Activated naive CD4-positive, alpha-beta T cell treated with anti-CD3 and anti-CD28 coated beads, Interleukin-2, amount 50 U/mL, for 24 hours (primary cell): ENCODE results near the gene AK2.
"Not testable (repeated sequence)": the region's sequence is repeated elsewhere in the genome, so short reads cannot be mapped to it uniquely, and the experiment has no call there.

Experiments
- H3K27ac Mint-ChIP-seq: one replicate; pipeline ENCODE4 v1.8.0; 2021; ENCODE audit warnings: mild to moderate bottlenecking, mixed read lengths
- H3K27me3 Mint-ChIP-seq: one replicate; pipeline ENCODE4 v1.8.0; 2021; ENCODE audit warnings: mixed read lengths
- H3K36me3 Mint-ChIP-seq: one replicate; pipeline ENCODE4 v1.8.0; 2021; ENCODE audit warnings: mixed read lengths
- H3K4me1 Mint-ChIP-seq: one replicate; pipeline ENCODE4 v1.8.0; 2021; ENCODE audit warnings: mixed read lengths
- H3K4me3 Mint-ChIP-seq: one replicate; pipeline ENCODE4 v1.8.0; 2021; ENCODE audit warnings: mild to moderate bottlenecking, mixed read lengths
- H3K9me3 Mint-ChIP-seq: one replicate; pipeline ENCODE4 v1.8.0; 2021; ENCODE audit warnings: mixed read lengths

The AK2 gene

GRCh38 chr1:33064284-33064683, 27.6 kb upstream of the AK2 start:
- H3K9me3 Mint-ChIP-seq, result peaks cover 33% of the 10 kb centered on the region
- peaks cover 26% of the 10 kb centered on the region for H3K36me3 Mint-ChIP-seq
- H3K4me3 Mint-ChIP-seq, H3K4me1 Mint-ChIP-seq, H3K27ac Mint-ChIP-seq, H3K27me3 Mint-ChIP-seq: not testable (repeated sequence)

GRCh38 chr1:33061834-33062233, 25.2 kb upstream of the AK2 start:
- no peak overlapping the region for H3K27ac Mint-ChIP-seq
- peaks cover 23% of the 10 kb centered on the region for H3K9me3 Mint-ChIP-seq
- peaks cover 20% of the 10 kb centered on the region for H3K36me3 Mint-ChIP-seq
- H3K4me1 Mint-ChIP-seq, result no peaks in the 10 kb centered on the region
- no peaks in the 10 kb centered on the region for H3K27me3 Mint-ChIP-seq
- no peak overlapping the region for H3K4me3 Mint-ChIP-seq

GRCh38 chr1:33060579-33061083, 23.9 kb upstream of the AK2 start:
- Mint-ChIP-seq H3K27ac (no peak overlapping the region), H3K4me1 (peaks cover under 1% of the 10 kb centered on the region), H3K4me3 (no peak overlapping the region), H3K27me3 (no peaks in the 10 kb centered on the region), H3K36me3 (peaks cover 19% of the 10 kb centered on the region), H3K9me3 (peaks cover 11% of the 10 kb centered on the region)

- H3K36me3 Mint-ChIP-seq, result no peaks in the 10 kb centered on the region
- H3K27me3 Mint-ChIP-seq, result no peaks in the 10 kb centered on the region
- no peak overlapping the region for H3K27ac Mint-ChIP-seq
- no peaks in the 10 kb centered on the region for H3K9me3 Mint-ChIP-seq
- no peak overlapping the region for H3K4me3 Mint-ChIP-seq
- peaks cover 4% of the 10 kb centered on the region for H3K4me1 Mint-ChIP-seq
These were observed 20.4 kb upstream of the AK2 start for GRCh38 chr1:33057095-33057494.

- H3K27ac Mint-ChIP-seq, result no peak overlapping the region
- H3K4me1 Mint-ChIP-seq, result peaks cover 4% of the 10 kb centered on the region
- H3K9me3 Mint-ChIP-seq, result no peaks in the 10 kb centered on the region
- no peak overlapping the region for H3K4me3 Mint-ChIP-seq
- no peaks in the 10 kb centered on the region for H3K36me3 Mint-ChIP-seq
- H3K27me3 Mint-ChIP-seq, result no peaks in the 10 kb centered on the region
These were observed 19.7 kb upstream of the AK2 start for GRCh38 chr1:33056426-33056825.

GRCh38 chr1:33055210-33056008, 18.7 kb upstream of the AK2 start:
- Mint-ChIP-seq H3K27ac (no peak overlapping the region), H3K27me3 (no peaks in the 10 kb centered on the region), H3K4me3 (no peak overlapping the region), H3K36me3 (no peaks in the 10 kb centered on the region), H3K4me1 (peaks cover 4% of the 10 kb centered on the region), H3K9me3 (no peaks in the 10 kb centered on the region)

GRCh38 chr1:33050221-33051076, 13.8 kb upstream of the AK2 start:
- H3K27me3 Mint-ChIP-seq, result no peaks in the 10 kb centered on the region
- no peak overlapping the region for H3K4me3 Mint-ChIP-seq
- H3K9me3 Mint-ChIP-seq, result no peaks in the 10 kb centered on the region
- H3K4me1 Mint-ChIP-seq, result peaks cover 2% of the 10 kb centered on the region
- H3K27ac Mint-ChIP-seq, result no peak overlapping the region
- H3K36me3 Mint-ChIP-seq, result no peaks in the 10 kb centered on the region

GRCh38 chr1:33049371-33049770, 12.7 kb upstream of the AK2 start:
- Mint-ChIP-seq H3K4me1 (no peaks in the 10 kb centered on the region), H3K27me3 (no peaks in the 10 kb centered on the region), H3K4me3 (no peak overlapping the region), H3K9me3 (no peaks in the 10 kb centered on the region), H3K27ac (no peak overlapping the region), H3K36me3 (no peaks in the 10 kb centered on the region)

GRCh38 chr1:33048426-33048825, 11.7 kb upstream of the AK2 start:
- H3K27me3 Mint-ChIP-seq, result no peaks in the 10 kb centered on the region
- H3K27ac Mint-ChIP-seq, result peak overlapping the region; percentile 23
- H3K36me3 Mint-ChIP-seq, result no peaks in the 10 kb centered on the region
- H3K4me3 Mint-ChIP-seq, result no peak overlapping the region
- no peaks in the 10 kb centered on the region for H3K4me1 Mint-ChIP-seq
- no peaks in the 10 kb centered on the region for H3K9me3 Mint-ChIP-seq

GRCh38 chr1:33047839-33048305, 11.2 kb upstream of the AK2 start:
- no peak overlapping the region for H3K4me3 Mint-ChIP-seq
- H3K36me3 Mint-ChIP-seq, result no peaks in the 10 kb centered on the region
- H3K9me3 Mint-ChIP-seq, result no peaks in the 10 kb centered on the region
- no peaks in the 10 kb centered on the region for H3K4me1 Mint-ChIP-seq
- no peaks in the 10 kb centered on the region for H3K27me3 Mint-ChIP-seq
- H3K27ac Mint-ChIP-seq, result no peak overlapping the region

- Mint-ChIP-seq H3K27me3 (peaks cover 2% of the 10 kb centered on the region), H3K27ac (no peak overlapping the region), H3K9me3 (no peaks in the 10 kb centered on the region), H3K4me3 (no peak overlapping the region), H3K36me3 (peaks cover 1% of the 10 kb centered on the region), H3K4me1 (no peaks in the 10 kb centered on the region)
These were observed 10.6 kb upstream of the AK2 start for GRCh38 chr1:33047290-33047689.

- H3K4me3 Mint-ChIP-seq, H3K27me3 Mint-ChIP-seq, H3K9me3 Mint-ChIP-seq, H3K4me1 Mint-ChIP-seq, H3K36me3 Mint-ChIP-seq: not testable (repeated sequence)
- H3K27ac Mint-ChIP-seq, result peak overlapping the region; percentile 10
These were observed 9.6 kb upstream of the AK2 start for GRCh38 chr1:33046234-33046633.

GRCh38 chr1:33045814-33046213, 9.1 kb upstream of the AK2 start:
- H3K4me3 Mint-ChIP-seq, result no peak overlapping the region
- H3K9me3 Mint-ChIP-seq, result no peaks in the 10 kb centered on the region
- H3K36me3 Mint-ChIP-seq, result peaks cover 1% of the 10 kb centered on the region
- H3K27me3 Mint-ChIP-seq, result peaks cover 2% of the 10 kb centered on the region
- H3K4me1 Mint-ChIP-seq, result no peaks in the 10 kb centered on the region
- peak overlapping the region; percentile 10 for H3K27ac Mint-ChIP-seq

GRCh38 chr1:33045246-33045645, 8.6 kb upstream of the AK2 start:
- Mint-ChIP-seq H3K4me3 (no peak overlapping the region), H3K4me1 (no peaks in the 10 kb centered on the region), H3K27ac (no peak overlapping the region), H3K9me3 (no peaks in the 10 kb centered on the region), H3K27me3 (peaks cover 2% of the 10 kb centered on the region), H3K36me3 (peaks cover 1% of the 10 kb centered on the region)

- H3K4me1 Mint-ChIP-seq, result no peaks in the 10 kb centered on the region
- H3K4me3 Mint-ChIP-seq, result no peak overlapping the region
- H3K27me3 Mint-ChIP-seq, result peaks cover 2% of the 10 kb centered on the region
- H3K27ac Mint-ChIP-seq, result peak overlapping the region; percentile 57
- peaks cover 1% of the 10 kb centered on the region for H3K36me3 Mint-ChIP-seq
- no peaks in the 10 kb centered on the region for H3K9me3 Mint-ChIP-seq
These were observed 6.8 kb upstream of the AK2 start for GRCh38 chr1:33043267-33044092.
